GM19193 (cell line): ENCODE results near the gene PNMA3.

Experiments used
- POLR2A ChIP-seq: IDR thresholded peaks from 4 replicates; pipeline ENCODE4 v1.6.1; 2011; ENCODE audit not compliant: insufficient read depth, insufficient read length; ENCODE audit errors: extremely low read depth

PNMA3 gene

GRCh38 chrX:153074262-153074899 is 18.1 kb downstream of the PNMA3 start:
- no peak for TF ChIP-seq POLR2A

GRCh38 chrX:153074935-153075334 is 18.7 kb downstream of the PNMA3 start:
- no peak for TF ChIP-seq POLR2A

- TF ChIP-seq POLR2A, result no peak
Observed at GRCh38 chrX:153075366-153075765, 19.1 kb downstream of the PNMA3 start.

GRCh38 chrX:153102418-153102817 is 46.1 kb downstream of the PNMA3 start:
- no peak for TF ChIP-seq POLR2A
